A204.1 (cell line): ENCODE results near the gene ZNF608.

Source experiments
- FAIRE-seq: peaks from 2 replicates; lab custom pipeline; 2012; peaks lifted over from hg19 to GRCh38; lab: Jason Lieb, UNC

The ZNF608 gene

GRCh38 chr5:124752854-124753720 is 6.6 kb upstream of the ZNF608 start:
- FAIRE-seq: no peak

DNA sequence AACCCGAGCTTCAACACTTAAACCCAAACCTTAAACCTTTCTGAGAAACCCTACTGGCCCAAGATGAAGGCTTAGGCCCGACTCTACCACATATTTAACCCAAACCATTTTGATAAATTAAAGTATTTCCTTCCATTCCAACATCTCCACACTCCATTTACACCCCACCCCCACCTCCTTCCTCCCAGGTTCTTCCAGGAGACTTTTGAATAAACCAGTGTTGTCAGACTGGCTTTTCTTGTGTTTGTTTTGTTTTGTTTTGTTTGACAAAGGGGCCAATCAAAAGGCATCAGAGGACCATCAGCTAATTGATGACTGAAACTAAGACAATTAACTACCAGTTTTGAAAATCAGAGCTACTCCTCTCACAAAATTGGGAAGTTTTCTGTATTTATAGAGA is 4.6 kb upstream of the ZNF608 start:
- FAIRE-seq: no peak

GRCh38 chr5:124748687-124749594 is 2.5 kb upstream of the ZNF608 start:
- FAIRE-seq: peak; percentile 99

DNA sequence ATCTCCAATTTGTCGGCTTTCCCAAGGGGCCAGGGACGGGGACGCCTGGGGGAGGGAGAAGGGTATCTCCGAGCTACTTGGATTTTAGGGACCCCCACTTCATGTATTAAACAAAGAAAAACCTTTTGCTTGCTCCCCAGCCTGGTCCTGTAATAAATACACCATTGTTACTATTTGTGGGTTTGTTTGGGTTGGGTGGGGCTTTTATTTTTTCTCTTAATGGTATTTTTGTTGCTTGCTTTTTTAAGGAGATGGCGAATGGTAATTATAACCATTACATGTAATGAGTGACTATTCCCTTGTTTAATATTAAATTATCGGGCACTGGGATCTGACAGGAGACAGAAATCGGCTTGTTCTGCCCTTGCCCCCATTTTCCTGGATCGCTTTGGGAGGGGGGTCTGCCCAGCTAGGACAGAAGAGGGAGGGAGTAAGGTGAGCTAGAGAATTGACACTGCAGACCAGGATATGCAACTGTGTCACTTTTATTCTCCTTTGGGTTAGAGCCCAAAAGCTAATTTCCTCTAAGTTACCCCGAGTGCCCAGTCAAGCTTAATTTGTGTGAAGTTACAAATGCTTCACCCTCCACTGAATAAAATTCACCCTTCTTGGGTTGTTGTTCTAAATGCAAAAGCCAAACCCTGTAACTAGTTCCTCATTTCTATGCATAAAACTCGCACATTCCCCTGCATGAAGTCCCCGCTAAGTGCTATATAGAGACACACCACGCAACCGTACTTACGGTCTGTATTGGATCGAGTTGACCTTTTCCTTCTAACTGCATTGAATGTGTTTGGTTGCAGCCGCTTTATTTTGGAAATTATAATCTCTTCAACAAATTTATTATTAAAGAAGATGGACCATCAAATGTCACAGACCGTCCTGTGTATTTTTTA is 1.6 kb upstream of the ZNF608 start:
- no peak for FAIRE-seq

- FAIRE-seq: peak; percentile 92
These were observed 714 bp upstream of the ZNF608 start for GRCh38 chr5:124746916-124747790.

DNA sequence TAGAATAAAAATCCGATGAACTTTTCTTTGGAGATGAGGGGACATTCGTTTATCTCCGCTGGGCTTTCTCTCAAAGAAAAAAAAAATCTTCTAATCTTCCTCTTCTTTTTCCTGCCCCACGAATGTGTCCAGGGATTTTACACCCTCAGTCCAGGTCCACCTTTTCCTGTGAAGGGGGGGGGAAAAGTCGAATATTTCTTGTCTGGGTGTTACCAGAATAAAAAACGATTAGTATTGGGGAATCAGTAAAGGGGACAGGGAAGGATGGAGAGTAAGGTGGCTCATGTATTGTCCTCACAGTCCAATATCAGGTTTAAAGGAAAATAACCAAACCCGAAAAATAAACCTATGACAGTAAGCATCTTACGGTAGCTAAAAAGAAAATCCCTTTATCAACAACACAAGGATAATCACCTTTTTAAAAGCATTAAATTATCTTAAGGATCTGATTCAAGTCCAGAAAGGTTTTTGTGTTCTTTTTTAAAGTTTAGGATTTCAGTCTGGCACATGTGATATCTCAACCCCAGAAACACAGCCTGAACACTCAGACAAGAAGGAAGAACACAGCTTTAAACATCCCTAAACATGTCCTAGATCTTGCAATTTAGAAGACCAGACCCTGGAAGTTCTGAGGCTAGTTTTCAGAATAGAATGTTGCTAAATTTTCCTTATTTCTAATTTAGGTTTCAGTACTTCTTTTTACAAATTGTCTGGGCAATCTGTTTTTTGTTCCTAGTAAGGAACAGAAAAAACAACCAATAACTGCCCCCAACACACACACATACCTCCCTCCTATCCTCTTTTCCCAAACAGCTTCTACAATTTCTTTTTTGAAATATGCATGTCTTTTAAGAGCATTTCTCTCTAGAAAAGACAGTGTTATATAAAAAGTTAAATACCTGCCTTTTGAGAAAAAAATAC is 1.2 kb downstream of the ZNF608 start:
- peak; percentile 27 for FAIRE-seq

DNA sequence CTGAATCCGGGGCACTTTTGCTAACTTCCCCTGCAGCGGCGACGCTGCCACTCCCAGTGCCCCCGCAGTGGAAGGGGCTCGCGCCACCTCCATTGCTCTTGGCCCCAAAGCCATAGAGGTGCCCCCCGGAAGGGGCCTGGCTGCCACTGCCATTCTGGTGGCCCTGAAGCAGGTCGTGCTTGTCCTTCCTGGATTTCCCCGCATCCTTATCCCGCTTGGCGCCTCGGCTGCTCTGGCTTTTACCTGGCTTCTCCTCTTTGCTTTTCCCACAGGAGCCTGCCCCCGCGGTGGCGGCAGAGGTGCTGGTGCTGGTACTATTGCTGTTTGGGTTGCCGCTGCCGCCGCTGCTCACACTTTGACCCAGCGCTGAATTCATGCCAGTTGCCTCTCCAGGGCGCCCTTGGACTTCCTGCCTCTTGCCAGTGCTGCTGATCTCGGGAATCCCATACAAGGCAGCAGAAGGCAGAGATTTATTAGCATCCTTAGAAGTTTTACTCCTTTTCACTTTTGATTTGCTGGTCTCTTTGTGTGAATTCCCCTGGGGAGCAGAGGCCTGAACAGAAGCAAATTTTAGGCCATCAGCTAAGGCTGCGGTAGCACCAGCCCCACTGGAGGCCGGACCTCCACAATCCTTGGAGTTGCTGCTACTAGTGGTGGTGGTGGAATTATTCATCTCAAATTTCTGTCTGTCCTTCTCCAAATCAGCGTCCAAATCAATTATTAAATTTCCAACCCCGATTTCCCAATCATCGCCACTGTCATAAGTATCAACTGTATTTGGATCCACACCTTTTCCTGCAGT is 2.1 kb downstream of the ZNF608 start:
- FAIRE-seq: peak; percentile 19

DNA sequence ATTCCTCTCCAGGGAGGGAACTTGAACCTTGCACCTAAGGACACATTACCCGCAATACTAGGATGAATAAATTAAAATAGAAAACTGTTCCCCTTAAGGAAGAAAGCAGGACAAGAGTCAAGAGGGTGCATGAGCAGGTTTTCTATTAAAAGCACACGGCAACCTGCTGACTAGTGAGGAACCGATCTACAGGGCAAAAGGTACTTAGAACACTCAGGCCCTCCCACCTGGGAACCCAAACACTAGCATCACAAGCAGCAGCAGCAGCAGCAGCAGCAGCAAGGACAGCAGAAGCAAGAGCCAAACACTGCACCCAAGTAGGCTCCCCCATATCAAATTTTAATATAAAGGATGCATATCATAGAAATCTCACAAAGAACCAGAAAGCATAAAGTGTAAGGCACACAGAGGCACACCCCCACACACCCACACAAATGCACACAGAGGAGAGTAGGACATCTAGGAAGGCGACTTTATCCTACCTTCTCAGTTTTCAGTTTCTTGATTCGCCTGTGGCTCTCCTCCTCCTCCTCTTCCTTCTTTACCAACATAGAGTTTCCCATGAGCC is 2.8 kb downstream of the ZNF608 start:
- FAIRE-seq: no peak

DNA sequence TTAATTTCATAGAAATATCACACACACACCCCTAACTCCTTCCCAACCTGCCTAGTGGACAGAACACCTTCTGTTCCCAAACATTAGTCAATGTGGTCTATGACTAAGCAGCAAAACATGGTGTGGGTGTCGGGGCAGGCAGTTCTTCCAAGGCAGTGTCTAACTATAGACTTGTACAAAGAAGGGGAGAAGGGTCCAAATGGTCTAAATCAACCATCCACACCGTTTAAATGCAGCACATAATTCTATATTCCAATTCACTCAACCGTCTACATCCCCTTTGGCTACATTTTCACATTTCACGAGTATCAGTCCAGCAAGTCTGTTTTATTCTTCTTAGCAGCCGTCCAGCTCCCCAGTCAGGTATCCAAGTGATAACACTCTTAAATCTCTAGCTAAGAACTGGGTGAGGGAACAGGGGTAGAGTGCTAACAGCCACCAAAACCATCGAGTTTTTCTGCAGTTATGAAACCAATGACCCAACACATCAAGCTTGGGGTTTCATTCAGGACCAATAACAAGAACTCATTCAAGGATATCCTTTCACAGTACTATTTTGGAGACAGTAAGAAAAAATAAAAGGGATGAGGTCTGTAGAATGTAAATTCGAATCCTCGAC is 3.3 kb downstream of the ZNF608 start:
- peak; percentile 21 for FAIRE-seq

- FAIRE-seq: no peak
These were observed 3.9 kb downstream of the ZNF608 start for GRCh38 chr5:124742521-124742920.

- peak; percentile 99 for FAIRE-seq
These were observed 4.5 kb downstream of the ZNF608 start for GRCh38 chr5:124741711-124742496.

GRCh38 chr5:124740991-124741583 is 5.4 kb downstream of the ZNF608 start:
- FAIRE-seq: peak; percentile 30

GRCh38 chr5:124740071-124740470 is 6.4 kb downstream of the ZNF608 start:
- FAIRE-seq: no peak

- FAIRE-seq: no peak
These were observed 6.8 kb downstream of the ZNF608 start for GRCh38 chr5:124739634-124740025.

DNA sequence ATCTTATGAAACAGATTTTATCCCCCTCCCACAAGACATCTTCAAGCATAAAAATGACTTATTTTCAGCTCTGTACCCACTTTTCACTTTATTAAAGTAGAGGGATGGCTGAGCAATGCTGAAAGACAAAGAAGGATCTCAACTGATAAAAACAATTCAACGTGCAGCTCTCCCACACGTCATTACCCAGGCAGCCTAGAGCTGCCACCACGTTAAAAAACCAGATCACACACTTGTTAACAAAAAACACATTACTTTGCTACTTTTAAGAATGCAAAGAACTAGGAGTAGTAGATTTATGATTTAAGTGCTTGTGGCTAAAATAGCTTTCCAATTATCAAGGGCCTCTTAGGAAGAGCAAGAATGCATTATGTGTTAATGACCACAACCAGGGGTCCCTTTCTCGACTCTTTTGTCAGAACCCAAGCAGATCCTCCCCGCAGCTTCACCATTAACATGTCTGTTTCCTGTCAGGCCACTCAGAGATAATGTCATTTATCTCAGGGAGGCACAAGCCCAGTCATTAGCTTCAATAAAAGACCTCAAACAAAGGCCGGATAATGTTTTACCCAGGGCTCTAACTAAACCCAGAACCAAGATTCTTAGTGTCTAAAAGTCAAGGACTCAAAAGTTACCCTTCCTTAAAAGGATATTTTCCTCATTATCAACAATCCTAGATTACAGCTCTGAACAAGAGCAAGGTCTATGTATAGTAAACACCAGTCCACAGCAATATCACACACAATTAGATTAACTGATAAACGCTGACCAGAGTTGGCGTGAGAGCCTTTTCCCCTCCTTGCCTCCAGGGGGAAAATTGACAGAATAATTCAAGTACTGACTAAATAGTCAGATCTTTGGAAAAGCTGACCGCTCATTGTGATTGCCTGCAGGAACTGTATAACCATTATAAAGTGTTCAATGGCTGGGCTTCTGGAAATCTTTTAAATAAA is 7.5 kb downstream of the ZNF608 start:
- FAIRE-seq: peak; percentile 96

- FAIRE-seq: peak; percentile 97
These were observed 8.8 kb downstream of the ZNF608 start for GRCh38 chr5:124737651-124738050.
